HuH-7 (cell line): ENCODE data around the gene AANAT.
"Not testable (repeated sequence)": the region's sequence is repeated elsewhere in the genome, so short reads cannot be mapped to it uniquely, and the experiment has no call there.

Source experiments
- DNase-seq: peaks from one replicate; pipeline ENCODE4 v3.0.0; 2011; ENCODE audit warnings: low spot score

The AANAT gene

DNA sequence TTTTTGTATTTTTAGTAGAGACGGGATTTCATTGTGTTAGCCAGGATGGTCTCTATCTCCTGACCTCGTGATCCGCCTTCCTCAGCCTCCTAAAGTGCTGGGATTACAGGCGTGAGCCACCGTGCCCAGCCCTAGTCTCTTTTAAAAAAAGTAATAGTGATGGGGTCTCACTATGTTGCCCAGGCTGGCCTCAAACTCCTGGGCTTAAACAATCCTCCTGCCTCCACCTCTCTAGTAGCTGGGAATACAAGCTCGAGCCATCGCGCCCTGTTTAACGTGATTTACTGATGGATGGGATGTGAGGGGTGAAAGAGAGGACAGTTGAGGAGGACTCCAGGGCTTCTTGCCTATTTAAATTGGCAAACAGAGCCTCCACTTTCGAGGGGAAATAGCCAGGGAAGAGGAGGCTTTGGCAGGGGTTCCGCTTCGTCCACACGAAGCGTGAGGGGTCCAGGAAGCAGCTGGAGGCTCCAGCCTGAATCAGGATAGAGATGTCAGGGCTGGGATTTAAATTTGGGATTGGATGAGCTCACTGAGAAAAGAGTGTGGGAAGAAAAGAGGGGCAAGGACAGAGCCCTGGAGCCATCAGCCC, 41.2 kb downstream of the AANAT start:
- DNase-seq, result not testable (repeated sequence)

DNA sequence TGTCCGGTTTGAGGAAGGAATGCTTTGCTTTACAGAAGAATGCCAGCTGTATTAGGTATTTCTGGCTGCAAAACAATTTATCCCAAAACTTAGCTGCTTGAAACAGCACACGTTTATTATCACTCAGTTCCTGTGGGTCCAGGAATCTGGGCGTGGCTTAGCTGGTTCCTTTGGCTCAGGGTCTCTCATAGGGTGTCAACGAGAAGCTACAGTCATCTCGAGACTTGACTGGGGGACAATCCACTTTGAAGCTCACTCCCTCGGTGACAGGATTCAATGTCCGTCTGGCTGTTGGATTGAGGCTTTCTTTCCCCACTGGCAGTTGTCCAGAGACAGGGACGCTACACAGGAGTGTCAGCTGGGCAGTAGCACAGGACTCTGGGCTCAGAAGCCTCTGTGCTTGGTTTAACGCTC, 43.4 kb downstream of the AANAT start:
- no peak for DNase-seq

DNA sequence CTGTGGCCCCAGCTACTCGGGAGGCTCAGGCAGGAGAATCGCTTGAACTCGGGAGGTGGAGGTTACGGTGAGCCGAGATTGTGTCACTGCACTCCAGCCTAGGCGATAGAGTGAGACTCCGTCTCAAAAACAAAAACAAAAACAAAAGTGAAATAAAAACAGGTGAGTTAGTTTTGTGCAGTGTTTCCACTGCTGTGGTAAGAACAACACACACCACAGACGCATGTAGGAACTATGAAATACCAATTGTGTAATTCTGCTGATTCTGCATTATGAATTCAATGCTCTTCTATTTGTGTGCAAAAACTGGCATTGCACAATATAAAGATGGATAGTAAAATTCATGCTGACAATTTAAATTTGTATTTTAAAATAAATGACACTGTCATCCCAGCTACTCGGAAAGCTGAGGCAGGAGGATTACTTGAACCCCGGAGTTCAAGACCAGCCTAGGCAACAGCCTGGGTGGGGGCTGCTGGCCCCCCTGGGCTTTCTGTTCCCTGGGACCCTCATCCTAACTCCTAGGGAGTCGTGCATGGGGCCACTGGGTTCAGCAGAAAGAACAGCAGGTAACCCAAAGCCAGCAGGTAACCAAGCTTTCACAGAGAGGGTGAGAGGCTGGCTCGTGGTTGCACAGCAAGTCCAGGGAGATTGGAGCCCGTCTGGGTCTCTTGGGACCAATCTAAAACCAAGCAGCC, 44.4 kb downstream of the AANAT start:
- DNase-seq, result no peak

DNA sequence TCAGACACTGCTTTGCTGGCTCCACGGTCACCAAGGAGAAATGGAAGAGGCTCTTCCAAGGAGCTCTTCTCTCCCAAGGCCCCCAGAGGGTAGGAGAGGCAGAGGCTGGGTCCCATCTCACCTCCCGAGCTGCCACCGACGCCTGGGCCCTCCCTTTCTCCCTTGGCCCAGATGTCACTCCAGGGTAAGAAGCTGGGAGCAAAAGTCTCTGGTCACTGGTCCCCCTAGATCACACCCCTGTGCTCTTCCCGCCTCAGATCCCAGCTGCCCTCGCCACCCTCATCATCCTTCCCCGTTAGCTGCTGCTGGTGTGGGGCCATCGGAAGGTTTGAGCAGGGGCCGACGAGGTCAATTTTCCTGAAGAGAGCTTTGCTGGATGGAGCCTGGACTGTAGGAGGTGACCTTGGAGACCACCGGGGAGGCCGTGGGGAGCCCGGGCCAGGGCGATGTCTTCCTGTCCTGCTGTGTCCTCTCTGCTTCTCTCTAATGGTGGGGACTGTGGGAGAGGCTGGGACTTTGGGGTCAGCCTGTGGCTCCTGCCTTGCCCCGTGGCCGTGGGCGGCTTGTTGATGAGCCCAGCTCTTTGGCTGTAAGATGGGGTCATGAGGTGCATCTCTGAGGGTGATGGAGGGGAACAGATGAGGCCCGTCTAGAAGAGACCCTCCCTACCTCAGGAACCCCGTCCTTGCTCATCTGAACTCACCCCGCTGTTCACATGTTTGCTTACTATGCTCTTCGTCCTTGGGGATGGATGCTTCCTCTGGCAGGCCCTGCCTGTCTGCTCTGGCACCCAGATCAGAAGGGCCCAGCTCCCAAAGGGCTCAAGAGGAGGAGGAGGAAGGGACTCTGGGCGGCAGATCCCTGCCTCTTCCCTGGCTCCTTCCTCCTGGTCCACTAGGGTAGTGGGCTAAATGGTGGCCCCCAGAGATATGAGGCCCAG, 45.2 kb downstream of the AANAT start:
- no peak for DNase-seq

DNA sequence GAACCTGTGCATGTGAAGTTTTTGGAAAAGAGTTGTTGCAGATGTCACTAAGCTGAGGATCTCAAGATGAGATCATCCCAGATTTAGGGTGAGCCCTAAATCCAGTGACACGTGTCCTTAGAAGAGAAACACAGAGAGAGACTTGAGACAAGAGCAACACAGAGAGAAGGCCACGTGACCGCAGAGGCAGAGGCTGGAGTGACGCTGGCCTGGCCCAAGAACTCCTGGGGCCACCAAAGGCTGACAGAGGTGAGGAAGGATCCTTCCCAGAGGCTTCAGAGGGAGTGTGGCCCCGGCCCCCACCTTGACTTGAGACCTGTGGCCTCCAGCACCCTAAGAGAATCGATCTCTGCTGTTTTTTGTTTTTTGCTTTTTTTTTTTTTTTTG, 45.9 kb downstream of the AANAT start:
- DNase-seq, result no peak

DNA sequence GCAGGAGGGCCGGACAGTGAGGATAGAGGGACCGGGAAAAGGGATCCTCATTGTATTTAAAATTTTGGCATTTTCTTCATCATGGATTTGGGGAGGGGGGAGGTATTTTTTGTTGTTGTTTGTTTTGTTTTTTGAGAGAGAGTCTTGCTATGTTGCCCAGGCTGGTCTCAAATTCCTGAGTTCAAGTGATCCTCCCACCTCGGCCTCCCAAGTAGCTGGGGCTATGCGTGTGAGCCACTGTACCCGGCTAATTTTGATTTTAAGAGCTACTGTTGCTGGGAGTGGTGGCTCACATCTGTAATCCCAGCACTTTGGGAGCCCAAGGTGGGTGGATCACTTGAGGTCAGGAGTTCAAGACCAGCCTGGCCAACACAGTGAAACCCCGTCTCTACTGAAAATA, 47.0 kb downstream of the AANAT start:
- DNase-seq, result not testable (repeated sequence)

DNA sequence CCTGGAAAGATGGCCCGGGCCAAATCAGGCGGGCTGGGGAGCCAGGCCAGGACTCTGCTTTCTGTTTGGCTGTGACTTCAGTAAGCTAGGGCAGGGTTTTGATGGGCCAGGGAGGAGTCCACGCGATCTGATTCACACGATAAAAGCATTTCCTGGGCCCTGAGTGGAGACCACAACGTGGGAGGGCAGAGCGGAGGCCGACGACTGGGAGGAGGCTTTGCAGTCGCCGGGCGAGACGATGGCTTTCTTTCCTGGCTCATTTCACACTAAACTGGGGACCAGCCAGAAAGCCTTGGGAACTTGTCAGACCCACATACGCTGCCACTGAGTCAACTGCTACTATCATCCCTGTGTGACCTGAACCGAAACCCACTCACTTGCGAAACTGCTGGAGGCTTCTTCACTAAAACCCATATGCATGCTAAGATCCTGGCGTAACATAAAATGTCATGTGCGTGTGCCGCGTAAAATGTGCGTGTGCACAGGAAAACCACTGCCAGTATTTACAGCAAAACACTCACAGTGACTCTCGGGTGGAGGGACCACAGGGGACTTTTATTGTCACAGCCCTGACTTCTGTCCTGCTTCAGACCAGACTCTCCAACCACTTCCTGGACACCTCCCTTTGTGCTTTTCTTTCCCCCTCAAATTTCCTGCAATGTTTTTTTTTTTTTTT, 48.0 kb downstream of the AANAT start:
- DNase-seq, result no peak

DNA sequence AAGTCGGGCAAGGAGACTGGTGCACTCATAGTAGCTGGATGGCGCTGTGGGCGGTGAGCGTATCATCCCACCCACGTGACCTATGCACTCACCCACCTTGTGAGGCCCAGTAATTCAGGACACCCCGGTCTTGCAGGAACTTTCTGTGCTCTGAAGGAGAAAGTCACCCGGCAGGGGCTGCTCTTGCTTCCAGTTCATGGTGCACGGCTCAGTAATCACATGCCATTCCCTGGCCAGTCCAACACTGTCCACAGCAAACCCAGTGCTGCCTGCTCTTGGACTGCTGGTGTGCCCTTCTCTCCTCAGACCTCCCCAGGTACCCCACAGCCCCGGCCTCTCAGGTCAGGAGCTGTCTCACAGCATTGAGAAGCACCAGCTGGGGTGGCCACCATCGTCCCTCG, 50.2 kb downstream of the AANAT start:
- DNase-seq, result no peak

DNA sequence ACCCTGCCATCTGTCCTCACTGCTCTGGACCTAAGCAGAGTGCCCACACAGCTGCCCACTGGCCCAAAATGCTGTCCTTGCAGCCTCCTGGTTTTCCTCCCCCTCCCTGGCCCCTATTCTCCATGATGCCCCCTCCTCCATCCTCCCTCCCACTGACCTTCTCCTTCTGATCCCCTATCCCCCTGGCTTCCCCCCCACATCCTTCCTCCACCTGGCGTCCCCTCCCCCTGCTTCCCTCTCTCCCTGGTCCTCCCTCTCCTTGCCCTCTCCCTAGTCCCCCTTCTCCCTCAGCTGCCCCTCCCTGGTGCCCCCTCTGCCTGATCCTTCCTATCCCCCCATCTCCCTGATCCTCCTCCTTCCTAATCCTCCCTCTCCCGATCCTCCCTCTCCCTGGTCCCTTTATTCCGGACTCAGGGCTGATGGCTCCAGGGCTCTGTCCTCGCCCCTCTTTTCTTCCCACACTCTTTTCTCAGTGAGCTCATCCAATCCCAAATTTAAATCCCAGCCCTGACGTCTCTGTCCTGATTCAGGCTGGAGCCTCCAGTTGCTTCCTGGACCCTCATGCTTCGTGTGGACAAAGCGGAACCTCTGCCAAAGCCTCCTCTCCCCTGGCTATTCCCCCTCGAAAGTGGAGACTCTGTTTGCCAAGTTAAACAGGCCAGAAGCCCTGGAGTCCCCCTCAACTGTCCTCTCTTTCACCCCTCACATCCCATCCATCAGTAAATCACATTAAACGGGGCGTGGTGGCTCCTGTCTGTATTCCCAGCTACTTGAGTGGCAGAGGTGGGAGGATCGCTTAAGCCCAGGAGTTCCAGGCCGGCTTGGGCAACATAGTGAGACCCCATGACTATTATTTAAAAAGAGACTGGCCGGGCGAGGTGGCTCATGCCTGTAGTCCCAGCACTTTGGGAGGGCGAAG, 51.9 kb downstream of the AANAT start:
- no peak for DNase-seq
